Endodermal cell (in vitro differentiated cells): Measurements from ENCODE around the gene HHAT. TPM values are rescaled to one million over a fixed set of nuclear protein-coding genes. Genes with fewer than 3 reads are reported as not detected.

Experiments used
- DNase-seq: peaks from one replicate; pipeline ENCODE4 v3.0.0-alpha.2; 2017
- H3K27ac ChIP-seq: 2 replicates; pipeline ENCODE4 v1.5.1; 2013; ENCODE audit warnings: mild to moderate bottlenecking, low read depth, low read length, moderate library complexity
- H3K27me3 ChIP-seq: 2 replicates; pipeline ENCODE4 v1.6.1; 2013; ENCODE audit warnings: mild to moderate bottlenecking, low read length, moderate library complexity; ENCODE audit not compliant: insufficient read depth, control insufficient read depth, poor library complexity, severe bottlenecking
- H3K36me3 ChIP-seq: 2 replicates; pipeline ENCODE4 v1.7.0; 2013; ENCODE audit warnings: mild to moderate bottlenecking, low read length, moderate library complexity; ENCODE audit not compliant: control insufficient read depth, insufficient read depth
- H3K4me1 ChIP-seq: one replicate; pipeline ENCODE4 v1.7.0; 2013; ENCODE audit warnings: low read length; ENCODE audit not compliant: control insufficient read depth, insufficient read depth
- H3K4me3 ChIP-seq: 2 replicates; pipeline ENCODE4 v1.5.1; 2013; ENCODE audit warnings: mild to moderate bottlenecking, low read length, moderate library complexity
- H3K9ac ChIP-seq: 2 replicates; pipeline ENCODE4 v1.6.1; 2013; ENCODE audit warnings: mild to moderate bottlenecking, low read length, moderate library complexity; ENCODE audit not compliant: poor library complexity, severe bottlenecking; ENCODE audit errors: extremely low read depth
- H3K9me3 ChIP-seq: 2 replicates; pipeline ENCODE4 v1.6.1; 2013; ENCODE audit warnings: mild to moderate bottlenecking, low read length, moderate library complexity; ENCODE audit not compliant: control insufficient read depth
- H3K27ac Mint-ChIP-seq: 2 replicates; pipeline ENCODE4 v1.8.0; 2020; ENCODE audit warnings: mixed read lengths
- H3K27me3 Mint-ChIP-seq: 2 replicates; pipeline ENCODE4 v1.8.0; 2021; ENCODE audit warnings: mild to moderate bottlenecking, mixed read lengths; ENCODE audit not compliant: insufficient read depth
- H3K36me3 Mint-ChIP-seq: 2 replicates; pipeline ENCODE4 v1.8.0; 2020; ENCODE audit warnings: low read depth, mixed read lengths
- H3K4me1 Mint-ChIP-seq: 2 replicates; pipeline ENCODE4 v1.8.0; 2020; ENCODE audit warnings: mixed read lengths
- H3K4me3 Mint-ChIP-seq: 2 replicates; pipeline ENCODE4 v1.8.0; 2020; ENCODE audit warnings: mild to moderate bottlenecking, moderate library complexity, mixed read lengths
- H3K9me3 Mint-ChIP-seq: 2 replicates; pipeline ENCODE4 v1.8.0; 2020; ENCODE audit warnings: mild to moderate bottlenecking, mixed read lengths
- WGBS, 2 experiments: methylation state at CpG; one replicate each; pipeline versions ENCODE4 v1.1.5 to v1.1.7; 2013; ENCODE audit warnings: missing lambda C conversion rate in 2 of 2, mixed read lengths in 1 of 2; ENCODE audit not compliant: insufficient coverage in 1 of 2, insufficient read length in 1 of 2; 5-methylcytosine and 5-hydroxymethylcytosine counted together
- total RNA-seq, 2 donors: library from RNA; stranded (reverse); fragmentation: NEBNext Ultra II Directional in 1 of 2; extraction: Animal tissue kit (Norgen Biotek cat#: 25700) in 1 of 2; gene quantifications; 2 replicates in 1 of 2; 3 replicates in 1 of 2; pipeline ENCODE4 v1.2.1, GENCODE V29; 2021
- TF ChIP-seq, protein P1 (sequence below): fragments of 200-600 bp; sonication (generic); conservative IDR thresholded peaks from 2 replicates; pipeline ENCODE4 v1.5.0; 2021; ENCODE audit warnings: antibody characterized with exemption, mild to moderate bottlenecking

HHAT gene
- total RNA-seq, 2 donors from 2014 or later: 6.9 to 9.8 TPM

DNA sequence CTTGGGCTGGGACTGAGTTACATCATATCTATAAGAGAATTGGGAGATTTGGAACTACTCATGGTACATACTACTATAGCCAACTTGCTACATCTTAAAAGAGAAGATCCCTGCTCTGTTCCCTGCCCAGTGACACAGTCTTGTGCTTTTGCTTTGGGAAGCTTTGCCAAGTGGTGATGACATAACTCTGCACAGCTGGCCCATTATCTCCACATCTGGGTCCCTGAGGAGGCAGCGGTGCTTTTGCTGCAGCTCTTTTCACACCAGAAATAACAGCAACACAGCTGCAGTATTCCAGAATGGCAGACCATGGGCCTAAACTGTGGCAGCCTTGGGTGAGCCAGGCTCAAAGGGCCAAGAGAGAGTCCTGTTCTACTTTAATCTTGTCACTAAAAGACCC, 296.0 kb downstream of the HHAT start:
- H3K27me3 Mint-ChIP-seq: no peaks in the 10 kb centered on the region
- DNase-seq: no peak
- H3K4me1 Mint-ChIP-seq: no peaks in the 10 kb centered on the region
- H3K4me3 Mint-ChIP-seq: no peak overlapping the region
- Histone ChIP-seq H3K4me1 (no peaks in the 10 kb centered on the region), H3K36me3 (no peaks in the 10 kb centered on the region), H3K9me3 (no peaks in the 10 kb centered on the region), H3K27me3 (no peaks in the 10 kb centered on the region), H3K9ac (no peak overlapping the region), H3K4me3 (no peak overlapping the region), H3K27ac (no peak overlapping the region)
- H3K9me3 Mint-ChIP-seq: no peaks in the 10 kb centered on the region
- TF ChIP-seq, protein P1, sequence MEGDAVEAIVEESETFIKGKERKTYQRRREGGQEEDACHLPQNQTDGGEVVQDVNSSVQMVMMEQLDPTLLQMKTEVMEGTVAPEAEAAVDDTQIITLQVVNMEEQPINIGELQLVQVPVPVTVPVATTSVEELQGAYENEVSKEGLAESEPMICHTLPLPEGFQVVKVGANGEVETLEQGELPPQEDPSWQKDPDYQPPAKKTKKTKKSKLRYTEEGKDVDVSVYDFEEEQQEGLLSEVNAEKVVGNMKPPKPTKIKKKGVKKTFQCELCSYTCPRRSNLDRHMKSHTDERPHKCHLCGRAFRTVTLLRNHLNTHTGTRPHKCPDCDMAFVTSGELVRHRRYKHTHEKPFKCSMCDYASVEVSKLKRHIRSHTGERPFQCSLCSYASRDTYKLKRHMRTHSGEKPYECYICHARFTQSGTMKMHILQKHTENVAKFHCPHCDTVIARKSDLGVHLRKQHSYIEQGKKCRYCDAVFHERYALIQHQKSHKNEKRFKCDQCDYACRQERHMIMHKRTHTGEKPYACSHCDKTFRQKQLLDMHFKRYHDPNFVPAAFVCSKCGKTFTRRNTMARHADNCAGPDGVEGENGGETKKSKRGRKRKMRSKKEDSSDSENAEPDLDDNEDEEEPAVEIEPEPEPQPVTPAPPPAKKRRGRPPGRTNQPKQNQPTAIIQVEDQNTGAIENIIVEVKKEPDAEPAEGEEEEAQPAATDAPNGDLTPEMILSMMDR: no peak
- 89 to 94% methylated on average over 1 of the region's 1 CpG for WGBS, 2 experiments
- no peak overlapping the region for H3K27ac Mint-ChIP-seq
- H3K36me3 Mint-ChIP-seq: no peaks in the 10 kb centered on the region

DNA sequence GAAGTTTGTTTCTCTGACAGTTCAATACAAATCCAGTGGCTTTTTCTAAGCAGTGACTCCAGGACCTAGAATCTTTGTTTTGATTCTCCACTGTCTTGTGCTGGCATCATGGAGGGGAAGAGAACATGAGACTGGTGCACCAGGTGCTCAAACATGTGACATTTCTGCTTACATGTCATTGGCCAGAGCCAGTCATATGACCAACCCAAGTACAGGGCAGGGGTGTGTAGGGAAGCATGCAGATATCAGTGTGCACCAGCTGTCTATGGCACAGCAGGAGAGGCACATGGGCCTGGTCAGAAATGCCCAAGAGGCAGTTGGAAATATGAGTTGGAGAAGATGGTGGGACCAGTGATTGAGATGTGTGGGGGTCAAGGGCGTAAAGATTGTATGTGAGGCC, 297.0 kb downstream of the HHAT start:
- 88 to 93% methylated on average over 1 of the region's 1 CpG for WGBS, 2 experiments
- Mint-ChIP-seq H3K27ac (no peak overlapping the region), H3K36me3 (no peaks in the 10 kb centered on the region), H3K27me3 (no peaks in the 10 kb centered on the region), H3K4me3 (no peak overlapping the region), H3K9me3 (no peaks in the 10 kb centered on the region), H3K4me1 (no peaks in the 10 kb centered on the region)
- no peak for DNase-seq
- Histone ChIP-seq H3K9ac (no peak overlapping the region), H3K27me3 (no peaks in the 10 kb centered on the region), H3K36me3 (no peaks in the 10 kb centered on the region), H3K9me3 (no peaks in the 10 kb centered on the region), H3K4me3 (no peak overlapping the region), H3K27ac (no peak overlapping the region), H3K4me1 (no peaks in the 10 kb centered on the region)
- TF ChIP-seq, protein P1: no peak

DNA sequence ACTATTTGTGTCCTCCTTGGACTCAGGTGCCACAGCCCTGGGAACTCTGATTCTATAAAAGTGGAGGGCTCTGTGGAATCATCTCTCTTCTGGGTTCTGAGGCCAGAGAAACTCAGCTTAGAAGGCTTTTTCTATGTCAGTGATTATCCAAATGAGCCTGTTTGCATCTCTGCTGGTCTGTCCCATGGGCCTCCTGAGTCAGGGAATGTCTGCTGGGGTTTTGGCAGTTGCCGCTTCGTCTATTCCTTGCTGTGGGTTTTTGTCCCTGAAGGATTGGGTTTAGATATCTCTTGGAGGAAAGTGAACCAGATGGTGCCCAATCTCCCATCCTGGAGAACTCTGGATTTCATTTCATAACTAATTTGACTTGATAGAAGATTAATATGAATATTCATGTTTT, 297.6 kb downstream of the HHAT start:
- Mint-ChIP-seq H3K27ac (no peak overlapping the region), H3K27me3 (no peaks in the 10 kb centered on the region), H3K9me3 (no peaks in the 10 kb centered on the region), H3K4me3 (no peak overlapping the region), H3K36me3 (no peaks in the 10 kb centered on the region), H3K4me1 (no peaks in the 10 kb centered on the region)
- Histone ChIP-seq H3K4me3 (no peak overlapping the region), H3K4me1 (no peaks in the 10 kb centered on the region), H3K9me3 (no peaks in the 10 kb centered on the region), H3K9ac (no peak overlapping the region), H3K27me3 (no peaks in the 10 kb centered on the region), H3K27ac (no peak overlapping the region), H3K36me3 (no peaks in the 10 kb centered on the region)
- WGBS, 2 experiments: 93 to 100% methylated on average over 2 of the region's 2 CpGs
- TF ChIP-seq, protein P1: no peak
- no peak for DNase-seq
